ENCODE results near the gene ZNF804A.
"Not testable (repeated sequence)": the region's sequence is repeated elsewhere in the genome, so short reads cannot be mapped to it uniquely, and the experiment has no call there.

ZNF804A gene

GRCh38 chr2:184727813-184728212 is 129.5 kb downstream of the ZNF804A start:
- DNase-seq (ENCODE audit: low spot score), result no peak

GRCh38 chr2:184728411-184728810 is 130.1 kb downstream of the ZNF804A start:
- DNase-seq (ENCODE audit: low spot score), result no peak

GRCh38 chr2:184729581-184729980 is 131.3 kb downstream of the ZNF804A start:
- DNase-seq (ENCODE audit: low spot score), result no peak

- DNase-seq (ENCODE audit: low spot score), result no peak
Measured at GRCh38 chr2:184730288-184730687, 132.0 kb downstream of the ZNF804A start.

- no peak for DNase-seq (ENCODE audit: low spot score)
Measured at GRCh38 chr2:184734338-184734737, 136.0 kb downstream of the ZNF804A start.

GRCh38 chr2:184735611-184736010 is 137.3 kb downstream of the ZNF804A start:
- DNase-seq (ENCODE audit: low spot score), result no peak

GRCh38 chr2:184743096-184743495 is 144.8 kb downstream of the ZNF804A start:
- DNase-seq (ENCODE audit: low spot score), result no peak

- DNase-seq (ENCODE audit: low spot score), result no peak
Measured at GRCh38 chr2:184756161-184756560, 157.8 kb downstream of the ZNF804A start.

- DNase-seq (ENCODE audit: low spot score), result no peak
Measured at GRCh38 chr2:184756885-184757284, 158.6 kb downstream of the ZNF804A start.

GRCh38 chr2:184759557-184760255 is 161.4 kb downstream of the ZNF804A start:
- not testable (repeated sequence) for DNase-seq (ENCODE audit: low spot score)

- no peak for DNase-seq (ENCODE audit: low spot score)
Measured at GRCh38 chr2:184760931-184761330, 162.6 kb downstream of the ZNF804A start.

- DNase-seq (ENCODE audit: low spot score), result no peak
Measured at GRCh38 chr2:184765112-184765895, 167.0 kb downstream of the ZNF804A start.

GRCh38 chr2:184767059-184767458 is 168.7 kb downstream of the ZNF804A start:
- DNase-seq (ENCODE audit: low spot score), result no peak

- DNase-seq (ENCODE audit: low spot score), result no peak
Measured at GRCh38 chr2:184769023-184769422, 170.7 kb downstream of the ZNF804A start.

- no peak for DNase-seq (ENCODE audit: low spot score)
Measured at GRCh38 chr2:184769686-184770085, 171.4 kb downstream of the ZNF804A start.

- DNase-seq (ENCODE audit: low spot score), result no peak
Measured at GRCh38 chr2:184779777-184780176, 181.4 kb downstream of the ZNF804A start.

- no peak for DNase-seq (ENCODE audit: low spot score)
Measured at GRCh38 chr2:184780384-184780783, 182.1 kb downstream of the ZNF804A start.

GRCh38 chr2:184780944-184781343 is 182.6 kb downstream of the ZNF804A start:
- no peak for DNase-seq (ENCODE audit: low spot score)

- no peak for DNase-seq (ENCODE audit: low spot score)
Measured at GRCh38 chr2:184783576-184783975, 185.2 kb downstream of the ZNF804A start.

GRCh38 chr2:184793176-184793575 is 194.8 kb downstream of the ZNF804A start:
- DNase-seq (ENCODE audit: low spot score), result no peak

GRCh38 chr2:184799379-184799778 is 201.1 kb downstream of the ZNF804A start:
- no peak for DNase-seq (ENCODE audit: low spot score)

- no peak for DNase-seq (ENCODE audit: low spot score)
Measured at GRCh38 chr2:184814421-184814820, 216.1 kb downstream of the ZNF804A start.

GRCh38 chr2:184815824-184816223 is 217.5 kb downstream of the ZNF804A start:
- no peak for DNase-seq (ENCODE audit: low spot score)

- no peak for DNase-seq (ENCODE audit: low spot score)
Measured at GRCh38 chr2:184824597-184824996, 226.3 kb downstream of the ZNF804A start.

All from AG20443 (cell line).